Measurements from ENCODE around the gene PNRC2.

GRCh38 chr1:24010650-24011049, 51.0 kb downstream of the PNRC2 start:
- no peak for TF ChIP-seq CTCF (IDR thresholded peaks at IDR 0.05; ENCODE audit: low read depth, low read length, missing input control)
- TF ChIP-seq HNF4A (conservative IDR thresholded peaks at IDR 0.05) = no peak
- no peak for TF ChIP-seq TAF1 (conservative IDR thresholded peaks at IDR 0.05)
- no peak for TF ChIP-seq REST (IDR thresholded peaks at IDR 0.05)
- no peak for TF ChIP-seq JUND (IDR thresholded peaks at IDR 0.05)
- TF ChIP-seq ZBTB33 (IDR thresholded peaks at IDR 0.05) = no peak
- no peak for TF ChIP-seq NR2F2 (IDR thresholded peaks at IDR 0.05)
- TF ChIP-seq MAX (IDR thresholded peaks at IDR 0.05) = no peak
- no peak for TF ChIP-seq RAD21 (IDR thresholded peaks at IDR 0.05)
